Right atrium auricular region (tissue), 2 donors: ENCODE data around the gene MBD3. TPM values are rescaled to one million over a fixed set of nuclear protein-coding genes. Genes with fewer than 3 reads are reported as not detected.

ENCODE experiments used
- DNase-seq: peaks from one replicate; pipeline ENCODE4 v3.0.0-alpha.2; 2019; ENCODE audit warnings: low spot score
- H3K27ac ChIP-seq, 2 donors: fragments of 200-600 bp; sonication (generic); 1 replicate in 1 of 2; 2 replicates in 1 of 2; pipeline ENCODE4 v1.5.1; 2016 to 2019
- H3K27me3 ChIP-seq, 2 donors: fragments of 200-600 bp; sonication (generic); one replicate each; pipeline versions ENCODE4 v1.5.1 to v1.6.0; 2017 to 2019
- H3K36me3 ChIP-seq: fragments of 200-600 bp; sonication (generic); one replicate; pipeline ENCODE4 v1.5.1; 2016
- H3K4me1 ChIP-seq, 2 donors: fragments of 200-600 bp; sonication (generic); one replicate each; pipeline versions ENCODE4 v1.5.1 to v1.6.0; 2017 to 2019
- H3K4me3 ChIP-seq, 2 donors: fragments of 200-600 bp; sonication (generic); 1 replicate in 1 of 2; 2 replicates in 1 of 2; pipeline ENCODE4 v1.5.1; 2017 to 2019; ENCODE audit warnings: mild to moderate bottlenecking in 1 of 2, moderate library complexity in 1 of 2
- H3K9me3 ChIP-seq, 2 donors: fragments of 200-600 bp; sonication (generic); one replicate each; pipeline ENCODE4 v1.5.1; 2019
- CTCF ChIP-seq, 2 donors: fragments of 200-600 bp; sonication (generic); IDR thresholded peaks; one replicate each; pipeline ENCODE4 v1.5.1; 2019; ENCODE audit warnings: antibody characterized with exemption in 2 of 2
- total RNA-seq, 2 donors: library from RNA; depleted of rRNA; stranded (reverse); fragments of >200 nt; gene quantifications; one replicate each; pipeline ENCODE4 v1.1.0, GENCODE V29; 2016

The MBD3 gene
- total RNA-seq, 2 donors from 2014 or later: 64.3 to 86.8 TPM

- no peak overlapping the region for H3K4me3 ChIP-seq
- DNase-seq: no peak
- H3K9me3 ChIP-seq: no peaks in the 10 kb centered on the region
- H3K27ac ChIP-seq: peak overlapping the region in 1 of 2 donors; percentile 26
- H3K36me3 ChIP-seq: peaks cover 41% of the 10 kb centered on the region
- no peak for TF ChIP-seq CTCF (IDR thresholded peaks at IDR 0.05)
- peaks cover 0 to 9% of the 10 kb centered on the region in 2 donors for H3K4me1 ChIP-seq
- no peaks in the 10 kb centered on the region for H3K27me3 ChIP-seq
These were observed 15.4 kb downstream of the MBD3 start for GRCh38 chr19:1577090-1577928.

- H3K4me3 ChIP-seq: no peak overlapping the region
- H3K9me3 ChIP-seq: no peaks in the 10 kb centered on the region
- no peak overlapping the region for H3K27ac ChIP-seq
- no peak for DNase-seq
- H3K36me3 ChIP-seq: peaks cover 36% of the 10 kb centered on the region
- peaks cover 0 to 9% of the 10 kb centered on the region in 2 donors for H3K4me1 ChIP-seq
- H3K27me3 ChIP-seq: no peaks in the 10 kb centered on the region
- TF ChIP-seq CTCF (IDR thresholded peaks at IDR 0.05): no peak
These were observed 16.2 kb downstream of the MBD3 start for GRCh38 chr19:1576242-1577089.

- no peak for DNase-seq
- H3K4me1 ChIP-seq: peaks cover 0 to 9% of the 10 kb centered on the region in 2 donors
- H3K4me3 ChIP-seq: no peak overlapping the region
- no peaks in the 10 kb centered on the region for H3K9me3 ChIP-seq
- no peaks in the 10 kb centered on the region for H3K27me3 ChIP-seq
- no peak overlapping the region for H3K27ac ChIP-seq
- no peak for TF ChIP-seq CTCF (IDR thresholded peaks at IDR 0.05)
- H3K36me3 ChIP-seq: peaks cover 27% of the 10 kb centered on the region
These were observed 17.1 kb downstream of the MBD3 start for GRCh38 chr19:1575323-1576241.

GRCh38 chr19:1574354-1575136 is 18.1 kb downstream of the MBD3 start:
- Histone ChIP-seq H3K27me3 (no peaks in the 10 kb centered on the region), H3K4me1 (peaks cover 0 to 9% of the 10 kb centered on the region in 2 donors), H3K9me3 (no peaks in the 10 kb centered on the region), H3K36me3 (peaks cover 17% of the 10 kb centered on the region), H3K27ac (no peak overlapping the region), H3K4me3 (no peak overlapping the region)
- TF ChIP-seq CTCF (IDR thresholded peaks at IDR 0.05): no peak
- DNase-seq: no peak

GRCh38 chr19:1572795-1573194 is 19.9 kb downstream of the MBD3 start:
- no peaks in the 10 kb centered on the region for H3K9me3 ChIP-seq
- no peak for TF ChIP-seq CTCF (IDR thresholded peaks at IDR 0.05)

More at GRCh38 chr19:1572795-1573194, 19.9 kb downstream of the MBD3 start:
- no peaks in the 10 kb centered on the region for H3K27me3 ChIP-seq
- H3K27ac ChIP-seq: no peak overlapping the region
- H3K4me1 ChIP-seq: peaks cover 0 to 14% of the 10 kb centered on the region in 2 donors
- H3K36me3 ChIP-seq: peaks cover 8% of the 10 kb centered on the region
- H3K4me3 ChIP-seq: no peak overlapping the region
- DNase-seq: no peak
